Kidney (tissue), 14 donors: ENCODE results near the gene TNFRSF8. TPM values are rescaled to one million over a fixed set of nuclear protein-coding genes. Genes with fewer than 3 reads are reported as not detected.

Source experiments
- DNase-seq, 5 donors: peaks; one replicate each; pipeline ENCODE4 v3.0.0-alpha.2; 2013 to 2020
- FAIRE-seq: peaks from 2 replicates; lab custom pipeline; 2012; peaks lifted over from hg19 to GRCh38; lab: Jason Lieb, UNC
- H3K27ac ChIP-seq, 2 donors: one replicate each; pipeline ENCODE4 v1.7.0; 2013; ENCODE audit warnings: low read depth in 2 of 2, low read length in 2 of 2, inconsistent platforms in 1 of 2
- H3K27me3 ChIP-seq: one replicate; pipeline ENCODE4 v1.7.1; 2013; ENCODE audit warnings: low read length, inconsistent platforms; ENCODE audit not compliant: control insufficient read depth, insufficient read depth
- H3K36me3 ChIP-seq, 3 donors: one replicate each; pipeline versions ENCODE4 v1.7.0 to v1.7.1; 2013; ENCODE audit warnings: low read length in 3 of 3, control low read depth in 1 of 3, inconsistent platforms in 1 of 3; ENCODE audit not compliant: insufficient read depth in 3 of 3, control insufficient read depth in 2 of 3
- H3K4me1 ChIP-seq, 3 donors: one replicate each; pipeline versions ENCODE4 v1.7.0 to v1.7.1; 2013; ENCODE audit warnings: low read length in 3 of 3, inconsistent platforms in 1 of 3, low read depth in 1 of 3; ENCODE audit not compliant: control insufficient read depth in 2 of 3, insufficient read depth in 2 of 3
- H3K4me3 ChIP-seq, 3 donors: one replicate each; pipeline versions ENCODE4 v1.7.0 to v1.8.1; 2013; ENCODE audit warnings: low read length in 3 of 3, control low read depth in 1 of 3, inconsistent platforms in 1 of 3
- H3K9ac ChIP-seq, 3 donors: one replicate each; pipeline versions ENCODE4 v1.7.0 to v1.7.1; 2013; ENCODE audit warnings: low read length in 3 of 3, control low read depth in 1 of 3, inconsistent platforms in 1 of 3
- H3K9me3 ChIP-seq, 3 donors: one replicate each; pipeline versions ENCODE4 v1.7.0 to v1.7.1; 2013; ENCODE audit warnings: low read length in 3 of 3, control low read depth in 1 of 3, inconsistent platforms in 1 of 3; ENCODE audit not compliant: control insufficient read depth in 2 of 3, insufficient read depth in 1 of 3
- CTCF ChIP-seq: IDR thresholded peaks from 3 replicates; pipeline ENCODE4 v1.5.1; 2012; ENCODE audit warnings: mild to moderate bottlenecking, moderate library complexity, borderline replicate concordance; ENCODE audit not compliant: insufficient read depth; ENCODE audit errors: extremely low read depth
- intact Hi-C: fragments of 100-400 bp; cut with DNase I; formaldehyde crosslinking; loops from one replicate; pipeline ENCODE4 v1.11.1; 2022
- polyA plus RNA-seq: library from polyadenylated mRNA; stranded (reverse); fragments of 350-450 nt; fragmentation: Illumina TruSeq; extraction: RNeasy Lipid Tissue Mini Kit (QIAGEN cat#74804); gene quantifications from one replicate; pipeline ENCODE4 v1.2.3, GENCODE V29; 2014; ENCODE audit warnings: low read depth, low replicate concordance; ENCODE audit not compliant: insufficient read depth
- total RNA-seq: library from RNA; stranded (reverse); fragmentation: NEBNext Ultra II Directional; extraction: Animal tissue kit (Norgen Biotek cat#: 25700); gene quantifications from one replicate; pipeline ENCODE4 v1.2.1, GENCODE V29; 2021
- donor health status: control.
- donor health status: control.
- donor health status: control.
- donor health status: control.
- donor health status: control.
- donor health status: DM: yes; HTN: yes; CAD: no.
- donor health status: Normal renal cell carcinoma (clear cell type).

Gene TNFRSF8
- total and polyA plus RNA-seq, 2 donors from 2014 or later, result 0.94 to 0.97 TPM

GRCh38 chr1:12144236-12144635 lies 81.1 kb downstream of the TNFRSF8 start:
- TF ChIP-seq CTCF, result no peak
- no peaks in the 10 kb centered on the region for H3K36me3 ChIP-seq
- DNase-seq, result peak in 1 of 5 donors; percentile 57
- H3K9ac ChIP-seq, result no peak overlapping the region
- no peak for FAIRE-seq
- H3K9me3 ChIP-seq, result no peaks in the 10 kb centered on the region
- H3K27ac ChIP-seq, result peak overlapping the region in 1 of 2 donors; percentile 83
- H3K27me3 ChIP-seq, result no peaks in the 10 kb centered on the region
- intact Hi-C loops, result no loop called here
- no peak overlapping the region for H3K4me3 ChIP-seq
- peaks cover 0 to 12% (median 0%) of the 10 kb centered on the region in 3 donors for H3K4me1 ChIP-seq

- intact Hi-C loops, result no loop called here
These were observed 81.9 kb downstream of the TNFRSF8 start for GRCh38 chr1:12144969-12145368.

GRCh38 chr1:12145616-12146342 lies 82.7 kb downstream of the TNFRSF8 start:
- Histone ChIP-seq H3K36me3 (no peaks in the 10 kb centered on the region), H3K27ac (no peak overlapping the region), H3K4me3 (no peak overlapping the region), H3K9ac (no peak overlapping the region), H3K4me1 (peaks cover 0 to 12% (median 0%) of the 10 kb centered on the region in 3 donors), H3K27me3 (no peaks in the 10 kb centered on the region), H3K9me3 (no peaks in the 10 kb centered on the region)
- TF ChIP-seq CTCF, result no peak
- intact Hi-C loops, result no loop called here
- DNase-seq (no peak), FAIRE-seq (no peak)

More at GRCh38 chr1:12144969-12145368, 81.9 kb downstream of the TNFRSF8 start:
- H3K36me3 ChIP-seq, result no peaks in the 10 kb centered on the region
- H3K4me3 ChIP-seq, result no peak overlapping the region
- H3K27me3 ChIP-seq, result no peaks in the 10 kb centered on the region
- DNase-seq (peak in 1 of 5 donors; percentile 58), FAIRE-seq (no peak)
- H3K27ac ChIP-seq, result no peak overlapping the region
- no peaks in the 10 kb centered on the region for H3K9me3 ChIP-seq
- no peak overlapping the region for H3K9ac ChIP-seq
- peaks cover 0 to 12% (median 0%) of the 10 kb centered on the region in 3 donors for H3K4me1 ChIP-seq
- no peak for TF ChIP-seq CTCF
